ENCODE data around the gene MFRP.

DNA sequence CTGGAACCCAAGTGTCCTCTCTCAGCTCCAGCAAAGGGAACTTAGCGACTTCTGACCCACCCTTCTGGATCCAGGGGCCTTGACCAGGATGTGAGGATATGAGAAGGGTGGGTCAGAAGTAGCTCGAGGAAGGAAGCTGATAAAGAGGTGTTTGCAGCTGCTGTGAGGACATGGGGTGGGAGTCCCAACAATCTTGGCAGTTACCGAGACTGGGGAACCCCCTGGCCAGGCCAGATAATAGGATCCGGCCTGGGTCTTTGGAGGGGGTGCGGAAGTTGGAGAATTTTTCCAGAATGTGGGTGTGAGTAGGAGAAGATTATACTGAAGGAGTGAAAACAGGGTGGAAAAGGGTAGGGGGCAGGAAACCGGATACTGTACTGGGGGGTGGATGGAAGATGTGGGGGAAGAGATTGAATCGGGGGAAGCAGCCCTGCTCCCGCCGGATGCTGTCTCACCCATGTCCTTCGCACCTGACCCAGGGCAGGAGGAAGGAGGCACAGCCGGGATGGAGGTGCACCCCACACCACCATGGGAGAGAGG, 26.7 kb downstream of the MFRP start:
- TF ChIP-seq, protein P1, sequence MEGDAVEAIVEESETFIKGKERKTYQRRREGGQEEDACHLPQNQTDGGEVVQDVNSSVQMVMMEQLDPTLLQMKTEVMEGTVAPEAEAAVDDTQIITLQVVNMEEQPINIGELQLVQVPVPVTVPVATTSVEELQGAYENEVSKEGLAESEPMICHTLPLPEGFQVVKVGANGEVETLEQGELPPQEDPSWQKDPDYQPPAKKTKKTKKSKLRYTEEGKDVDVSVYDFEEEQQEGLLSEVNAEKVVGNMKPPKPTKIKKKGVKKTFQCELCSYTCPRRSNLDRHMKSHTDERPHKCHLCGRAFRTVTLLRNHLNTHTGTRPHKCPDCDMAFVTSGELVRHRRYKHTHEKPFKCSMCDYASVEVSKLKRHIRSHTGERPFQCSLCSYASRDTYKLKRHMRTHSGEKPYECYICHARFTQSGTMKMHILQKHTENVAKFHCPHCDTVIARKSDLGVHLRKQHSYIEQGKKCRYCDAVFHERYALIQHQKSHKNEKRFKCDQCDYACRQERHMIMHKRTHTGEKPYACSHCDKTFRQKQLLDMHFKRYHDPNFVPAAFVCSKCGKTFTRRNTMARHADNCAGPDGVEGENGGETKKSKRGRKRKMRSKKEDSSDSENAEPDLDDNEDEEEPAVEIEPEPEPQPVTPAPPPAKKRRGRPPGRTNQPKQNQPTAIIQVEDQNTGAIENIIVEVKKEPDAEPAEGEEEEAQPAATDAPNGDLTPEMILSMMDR (IDR thresholded peaks at IDR 0.05) = no peak
- TF ChIP-seq POLR2A (IDR thresholded peaks at IDR 0.05) = no peak

All from esophagus squamous epithelium (tissue), 4 donors.